K562 (cell line): ENCODE measurements around the gene CD160. TPM values are rescaled to one million over a fixed set of nuclear protein-coding genes. Genes with fewer than 3 reads are reported as not detected.

Experiments
- ATAC-seq: fragments of 200-7000 bp; cut with Tn5 transposase; 3 replicates; pipeline ENCODE4 v1.9.1; 2020; ENCODE audit warnings: moderate library complexity
- BruUV-seq: library from RNA; stranded (reverse); fragments of 400-500 nt; replicated peaks from 2 replicates; lab custom pipeline; 2021; lab: Mats Ljungman, UMichigan
- CTCF ChIA-PET: fragments of 300-600 bp; formaldehyde crosslinking; extraction: SDS; loops from one replicate; lab custom pipeline; 2021; ENCODE audit warnings: low intra/inter-chr PET ratio; lab: Yijun Ruan, JAX
- POLR2A ChIA-PET: fragments of 300-600, 350-650 bp; sonication (Branson Sonifier 250); formaldehyde crosslinking; extraction: SDS; loops from one replicate; lab custom pipeline; 2021; ENCODE audit warnings: antibody characterized with exemption, inconsistent platforms; lab: Yijun Ruan, JAX
- DNase-seq, 4 experiments: peaks; one replicate each; pipeline versions ENCODE4 v3.0.0 to v3.0.0-alpha.2; 2011 to 2018; ENCODE audit warnings: low spot score in 3 of 4, mixed read lengths in 3 of 4; ENCODE audit errors: extremely low read depth in 1 of 4
- FAIRE-seq: peaks from 2 replicates; lab custom pipeline; 2011; peaks lifted over from hg19 to GRCh38; lab: Jason Lieb, UNC
- H2AFZ ChIP-seq: 2 replicates; pipeline ENCODE4 v1.6.0; 2011; ENCODE audit warnings: low read depth, low read length, control low read depth, inconsistent platforms
- H3K27ac ChIP-seq: fragments of 200-600 bp; 3 replicates; pipeline ENCODE4 v1.8.0; 2011; ENCODE audit warnings: low read depth, mild to moderate bottlenecking, control low read depth, inconsistent platforms, low read length, moderate library complexity, mixed read lengths; ENCODE audit errors: extremely low read depth
- H3K27me3 ChIP-seq, 2 experiments: fragments of 300-600 bp in 1 of 2; 2 replicates in 1 of 2; 3 replicates in 1 of 2; pipeline versions ENCODE4 v1.6.0 to v1.8.0; 2011; ENCODE audit warnings: inconsistent platforms in 2 of 2, low read length in 2 of 2, mild to moderate bottlenecking in 1 of 2, mixed read lengths in 1 of 2, moderate library complexity in 1 of 2; ENCODE audit not compliant: control insufficient read depth in 2 of 2, insufficient read depth in 2 of 2
- H3K36me3 ChIP-seq: fragments of 300-600 bp; 3 replicates; pipeline ENCODE4 v1.8.0; 2011; ENCODE audit warnings: mild to moderate bottlenecking, low read length, inconsistent platforms; ENCODE audit not compliant: control insufficient read depth, insufficient read depth
- H3K4me1 ChIP-seq, 2 experiments: fragments of 200-600 bp in 1 of 2; replicated peaks in 1 of 2; 2 replicates in 1 of 2; 3 replicates in 1 of 2; pipeline versions ENCODE4 v1.5.1 to v1.8.0; 2011; ENCODE audit warnings: inconsistent platforms in 2 of 2, low read length in 2 of 2, mild to moderate bottlenecking in 1 of 2, mixed read lengths in 1 of 2, moderate library complexity in 1 of 2; ENCODE audit not compliant: control insufficient read depth in 2 of 2, insufficient read depth in 2 of 2
- H3K4me2 ChIP-seq: 2 replicates; pipeline ENCODE4 v1.6.1; 2011; ENCODE audit warnings: low read length, control low read depth, inconsistent platforms, mixed read lengths; ENCODE audit not compliant: insufficient read depth
- H3K4me3 ChIP-seq: fragments of 200-600 bp; sonication (generic), shearing (Covaris generic); 2 replicates; pipeline ENCODE4 v1.5.1; 2016; ENCODE audit warnings: control low read depth, inconsistent platforms
- H3K79me2 ChIP-seq: fragments of 200-600 bp; 3 replicates; pipeline ENCODE4 v1.8.0; 2011; ENCODE audit warnings: low read length, inconsistent platforms; ENCODE audit not compliant: control insufficient read depth, insufficient read depth
- H3K9ac ChIP-seq, 2 experiments: 2 replicates each; pipeline versions ENCODE4 v1.6.0 to v1.6.1; 2011; ENCODE audit warnings: low read depth in 2 of 2, low read length in 2 of 2, control low read depth in 1 of 2, inconsistent platforms in 1 of 2, mild to moderate bottlenecking in 1 of 2, mixed read lengths in 1 of 2; ENCODE audit not compliant: insufficient read depth in 1 of 2
- H3K9me1 ChIP-seq: one replicate; pipeline ENCODE4 v1.6.0; 2011; ENCODE audit warnings: inconsistent platforms, mild to moderate bottlenecking, low read length, moderate library complexity; ENCODE audit not compliant: control insufficient read depth, insufficient read depth
- H3K9me3 ChIP-seq: replicated peaks from 2 replicates; pipeline ENCODE4 v1.5.1; 2011; ENCODE audit warnings: low read depth, low read length, inconsistent platforms; ENCODE audit not compliant: control insufficient read depth, insufficient read depth
- H4K20me1 ChIP-seq: replicated peaks from 2 replicates; pipeline ENCODE4 v1.6.1; 2011; ENCODE audit warnings: low read length, inconsistent platforms, mixed read lengths; ENCODE audit not compliant: control insufficient read depth, insufficient read depth
- CEBPB ChIP-seq: fragments of 450-650 bp; IDR thresholded peaks from 2 replicates; pipeline ENCODE4 v1.6.1; 2016; ENCODE audit warnings: missing genetic modification characterization, missing compliant biosample characterization
- ELK3 ChIP-seq: fragments of 450-650 bp; formaldehyde crosslinking; IDR thresholded peaks from 2 replicates; pipeline ENCODE4 v1.4.0; 2020; ENCODE audit warnings: mild to moderate bottlenecking
- EZH2 ChIP-seq: IDR thresholded peaks from 2 replicates; pipeline ENCODE4 v1.6.1; 2012; ENCODE audit warnings: low read depth, mild to moderate bottlenecking, inconsistent platforms, low read length, borderline replicate concordance
- GATAD2B ChIP-seq: fragments of 450-650 bp; IDR thresholded peaks from 2 replicates; pipeline ENCODE4 v1.6.1; 2017; ENCODE audit warnings: mild to moderate bottlenecking, borderline replicate concordance
- HCFC1 ChIP-seq: IDR thresholded peaks from 2 replicates; pipeline ENCODE4 v1.6.1; 2012; ENCODE audit warnings: low read depth, low read length, improper control_type of control experiment
- KDM2B ChIP-seq: fragments of 250-450 bp; sonication (Bioruptor Pico); IDR thresholded peaks from 2 replicates; pipeline ENCODE4 v1.8.0; 2021; ENCODE audit warnings: mild to moderate bottlenecking, moderate library complexity
- MEF2A ChIP-seq: IDR thresholded peaks from 2 replicates; pipeline ENCODE4 v1.6.1; 2011; ENCODE audit warnings: low read depth, mild to moderate bottlenecking, low read length, moderate library complexity; ENCODE audit not compliant: control insufficient read depth
- MEIS2 ChIP-seq: fragments of 450-650 bp; IDR thresholded peaks from 2 replicates; pipeline ENCODE4 v1.6.1; 2014; ENCODE audit warnings: mild to moderate bottlenecking; ENCODE audit not compliant: partially characterized antibody
- RBM17 ChIP-seq: fragments of 200-400 bp; formaldehyde crosslinking; IDR thresholded peaks from 2 replicates; pipeline ENCODE4 v1.6.1; 2017; ENCODE audit warnings: low read depth, mild to moderate bottlenecking, low read length, borderline replicate concordance
- TFAP4 ChIP-seq: sonication (generic); formaldehyde crosslinking; IDR thresholded peaks from 2 replicates; pipeline ENCODE4 v1.8.0; 2022; ENCODE audit warnings: missing genetic modification reagents, mild to moderate bottlenecking, moderate library complexity, borderline replicate concordance
- TSC22D4 ChIP-seq: fragments of 450-650 bp; IDR thresholded peaks from 2 replicates; pipeline ENCODE4 v1.6.1; 2016; ENCODE audit warnings: missing genetic modification characterization, missing biosample characterization, control low read depth
- ZC3H11A ChIP-seq: IDR thresholded peaks from 2 replicates; pipeline ENCODE4 v1.6.1; 2012; ENCODE audit warnings: low read depth, low read length, improper control_type of control experiment
- WGBS: fragments of 100-300 bp; shearing (Covaris generic); methylation state at CpG from one replicate; pipeline ENCODE4 v1.1.6; 2016; ENCODE audit warnings: low coverage, mixed read lengths; ENCODE audit not compliant: insufficient coverage; ENCODE audit errors: missing lambda C conversion rate; 5-methylcytosine and 5-hydroxymethylcytosine counted together
- in situ Hi-C: fragments of 300-500 bp; cut with MboI; formaldehyde crosslinking; loops from 4 replicates; pipeline ENCODE4 v1.15.0; 2018; ENCODE audit warnings: inconsistent platforms, mixed read lengths
- intact Hi-C: fragments of 100-400 bp; cut with micrococcal nuclease; formaldehyde crosslinking; loops from 2 replicates; pipeline ENCODE4 v1.14.2; 2022
- polyA plus RNA-seq, 8 experiments: library from polyadenylated mRNA; depleted of rRNA in 4 of 8; stranded (reverse) in 5 of 8; unstranded in 3 of 8; fragments of >200 nt; fragmentation: Nextera tagmentation in 2 of 8; fragmentation: Illumina TruSeq in 1 of 8; extraction: Ambion mirVana in 2 of 8; extraction: Trizol in 1 of 8; gene quantifications; 2 replicates each; pipeline versions ENCODE4 v1.2.1 to v1.2.3, GENCODE V29; 2011 to 2014; ENCODE audit warnings: inconsistent platforms in 1 of 8, missing spikeins in 1 of 8
- total RNA-seq, 7 experiments: library from RNA; depleted of rRNA in 6 of 7; stranded (reverse); fragments of >200 nt in 6 of 7; fragmentation: Illumina TruSeq in 2 of 7; extraction: Trizol in 2 of 7; gene quantifications; 2 replicates each; pipeline versions ENCODE4 v1.2.1 to v1.2.3, GENCODE V29; 2011 to 2021; ENCODE audit warnings: low replicate concordance in 1 of 7
- TF ChIP-seq, protein P1 (sequence below): sonication (generic); formaldehyde crosslinking; IDR thresholded peaks from 2 replicates; pipeline ENCODE4 v1.8.0; 2022; ENCODE audit warnings: mild to moderate bottlenecking, missing genetic modification reagents
- TF ChIP-seq, protein P2 (sequence below): fragments of 450-650 bp; formaldehyde crosslinking; IDR thresholded peaks from 2 replicates; pipeline ENCODE4 v1.4.0; 2022; ENCODE audit warnings: mild to moderate bottlenecking, moderate library complexity

Gene CD160
- total and polyA plus RNA-seq, 9 of the 15 experiments (the other 6 are each of a cell fraction or from before 2014, with no cell fraction given): 0.01 TPM; not detected in 8

DNA sequence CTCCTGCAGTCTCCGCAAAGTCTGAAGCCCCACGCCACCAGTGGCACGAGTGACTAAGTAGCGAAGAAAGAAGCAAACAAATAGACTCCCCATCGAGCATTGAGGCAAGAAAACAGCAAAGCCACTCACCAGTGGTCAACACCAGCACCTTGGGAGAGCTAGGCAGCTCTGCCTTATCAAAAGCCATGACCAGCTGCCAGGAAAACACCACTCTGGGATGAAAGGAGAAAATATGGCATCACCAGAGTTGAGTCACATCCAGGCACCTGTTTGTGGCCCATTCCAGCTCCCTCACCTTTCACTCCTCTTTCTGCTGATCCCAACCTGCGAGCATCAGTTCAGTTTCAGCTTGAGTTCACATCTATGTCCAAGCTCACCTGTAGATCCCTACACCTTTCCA is 29.4 kb upstream of the CD160 start (continued):
- TF ChIP-seq, protein P1, sequence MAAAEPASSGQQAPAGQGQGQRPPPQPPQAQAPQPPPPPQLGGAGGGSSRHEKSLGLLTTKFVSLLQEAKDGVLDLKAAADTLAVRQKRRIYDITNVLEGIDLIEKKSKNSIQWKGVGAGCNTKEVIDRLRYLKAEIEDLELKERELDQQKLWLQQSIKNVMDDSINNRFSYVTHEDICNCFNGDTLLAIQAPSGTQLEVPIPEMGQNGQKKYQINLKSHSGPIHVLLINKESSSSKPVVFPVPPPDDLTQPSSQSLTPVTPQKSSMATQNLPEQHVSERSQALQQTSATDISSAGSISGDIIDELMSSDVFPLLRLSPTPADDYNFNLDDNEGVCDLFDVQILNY (CRISPR knock-in tag): no peak

DNA sequence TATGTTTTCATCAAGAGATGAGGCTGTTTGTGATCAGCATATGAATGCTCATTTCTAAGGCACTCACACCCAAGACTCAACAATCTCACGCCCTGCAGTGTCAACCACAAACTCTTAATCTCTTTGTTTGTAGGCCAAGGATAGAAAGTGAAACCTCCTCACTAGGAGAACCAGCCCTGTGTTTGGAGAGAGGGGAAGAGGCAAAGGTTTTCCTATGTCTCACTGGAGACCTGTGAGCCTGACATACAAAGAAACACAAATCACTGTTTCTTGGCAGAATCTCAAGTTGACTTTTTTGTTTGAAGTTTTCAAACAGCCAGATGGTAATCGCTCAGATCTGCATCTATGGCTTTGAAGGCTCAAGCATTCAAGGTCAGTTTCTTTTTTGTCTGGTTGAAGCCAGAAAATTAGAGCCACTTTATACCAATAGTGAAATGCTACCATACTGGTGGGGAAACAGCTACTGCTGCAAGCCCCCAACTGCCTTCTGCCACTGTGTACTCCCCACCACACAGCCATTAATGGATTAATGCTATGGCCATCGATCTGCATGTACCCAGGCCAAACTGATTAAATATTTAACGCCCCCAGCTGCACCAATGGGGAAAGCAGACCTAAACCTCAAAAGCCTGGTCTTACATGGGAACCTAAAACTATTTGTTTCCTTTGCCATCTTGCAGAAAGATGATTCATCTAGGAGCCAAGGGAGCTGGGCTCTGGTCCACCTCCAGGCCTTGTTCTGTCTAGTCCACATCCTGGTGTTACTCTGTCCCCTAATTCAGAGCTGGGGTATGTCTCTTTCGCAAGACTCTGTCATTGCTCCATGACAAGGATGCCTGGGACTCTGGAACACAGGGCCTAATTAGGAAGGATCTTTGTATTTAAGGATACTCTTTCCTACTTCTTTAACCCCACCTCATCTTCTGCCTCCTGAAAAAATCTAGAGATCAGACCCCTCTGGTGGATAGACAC is 28.4 kb upstream of the CD160 start:
- Histone ChIP-seq H3K79me2 (no peaks in the 10 kb centered on the region), H3K9me3 (no peaks in the 10 kb centered on the region), H3K4me3 (no peak overlapping the region), H3K9ac (no peak overlapping the region), H3K9me1 (no peaks in the 10 kb centered on the region), H4K20me1 (no peaks in the 10 kb centered on the region), H3K4me2 (no peak overlapping the region), H2AFZ (no peak overlapping the region), H3K36me3 (no peaks in the 10 kb centered on the region), H3K4me1 (peaks cover 1 to 2% of the 10 kb centered on the region in 2 experiments; a peak in 2 of 5 replicates), H3K27me3 (no peaks in the 10 kb centered on the region), H3K27ac (no peak overlapping the region)
- intact Hi-C loops (no loop called here), in situ Hi-C loops (no loop called here)
- WGBS: 33% methylated on average over 5 of the region's 5 CpGs
- peak; percentile 35; the same call in 2 of the 3 replicates for ATAC-seq
- no peak for DNase-seq
- FAIRE-seq: no peak
- ChIA-PET POLR2A (interaction anchor here (0.9 to 1.0 kb wide), 2 partner anchors 9 kb away, joined by 3 to 4 read pairs; no protein-coding TSS in a partner anchor), CTCF (interaction anchor here (0.7 kb wide), 1 partner anchor 156 kb away, joined by 3 read pairs; no protein-coding TSS in a partner anchor)
- no TSS peak for BruUV-seq
- TF ChIP-seq MEF2A: no peak
- TF ChIP-seq TFAP4 (CRISPR knock-in tag): no peak
- no peak for TF ChIP-seq EZH2
- TF ChIP-seq HCFC1: no peak
- TF ChIP-seq, protein P2, sequence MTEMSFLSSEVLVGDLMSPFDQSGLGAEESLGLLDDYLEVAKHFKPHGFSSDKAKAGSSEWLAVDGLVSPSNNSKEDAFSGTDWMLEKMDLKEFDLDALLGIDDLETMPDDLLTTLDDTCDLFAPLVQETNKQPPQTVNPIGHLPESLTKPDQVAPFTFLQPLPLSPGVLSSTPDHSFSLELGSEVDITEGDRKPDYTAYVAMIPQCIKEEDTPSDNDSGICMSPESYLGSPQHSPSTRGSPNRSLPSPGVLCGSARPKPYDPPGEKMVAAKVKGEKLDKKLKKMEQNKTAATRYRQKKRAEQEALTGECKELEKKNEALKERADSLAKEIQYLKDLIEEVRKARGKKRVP: no peak
- TF ChIP-seq CEBPB (tag): peak; percentile 59
- TF ChIP-seq GATAD2B: no peak
- TF ChIP-seq ZC3H11A: no peak
- TF ChIP-seq KDM2B (CRISPR knock-in tag): no peak
- peak; percentile 47 for TF ChIP-seq MEIS2
- TF ChIP-seq ELK3 (CRISPR knock-in tag): no peak
- TF ChIP-seq RBM17: no peak
- no peak for TF ChIP-seq TSC22D4
